GM12892 (cell line): ENCODE measurements around the gene ACTRT3.

ENCODE experiments used
- POLR2A ChIP-seq: IDR thresholded peaks from 2 replicates; pipeline ENCODE4 v1.6.1; 2011; ENCODE audit warnings: low read depth, low read length, control low read depth
- POLR2AphosphoS5 ChIP-seq: IDR thresholded peaks from 2 replicates; pipeline ENCODE4 v1.6.1; 2011; ENCODE audit warnings: low read depth, low read length, control low read depth

DNA sequence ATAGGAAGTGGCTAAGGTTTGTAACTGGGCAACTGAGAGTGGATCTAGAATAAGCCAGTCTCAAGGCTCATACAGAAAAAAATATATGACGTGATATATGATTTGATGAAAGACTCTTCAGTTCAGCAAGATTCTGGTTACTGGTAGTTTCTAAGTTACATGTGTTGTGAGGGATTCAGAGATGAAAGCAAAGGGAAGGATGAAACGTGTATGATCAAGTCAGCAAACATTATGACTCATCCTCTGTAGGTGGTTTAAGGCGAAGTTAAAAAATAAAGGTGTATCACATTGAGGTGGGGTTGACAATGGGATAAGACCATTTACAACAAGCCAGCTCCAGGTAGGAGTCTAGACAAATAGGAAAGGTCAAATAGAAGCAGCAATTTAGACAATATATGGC lies 20.7 kb downstream of the ACTRT3 start:
- no peak for TF ChIP-seq POLR2A
- TF ChIP-seq POLR2AphosphoS5 = no peak
